Activated naive CD4-positive, alpha-beta T cell treated with anti-CD3 and anti-CD28 coated beads, Interleukin-2, amount 10 ng/mL, durations not matched to agents 7 days and 5 days (primary cell): ENCODE results near the gene SGCA.
A peak's percentile ranks its signal among the peaks of the same experiment; 100 is the strongest.

ENCODE experiments used
- CTCF ChIA-PET: fragments of 350-600 bp; sonication (Branson Sonifier 250); formaldehyde crosslinking; loops from one replicate; lab custom pipeline; 2021; ENCODE audit warnings: antibody characterized with exemption; lab: Charles Lee
- DNase-seq: peaks from one replicate; pipeline ENCODE4 v3.0.0-alpha.2; 2020
- H3K27ac Mint-ChIP-seq: one replicate; pipeline ENCODE4 v1.8.0; 2021; ENCODE audit warnings: mild to moderate bottlenecking, moderate library complexity, mixed read lengths
- H3K27me3 Mint-ChIP-seq: one replicate; pipeline ENCODE4 v1.8.0; 2021; ENCODE audit warnings: mild to moderate bottlenecking, mixed read lengths
- H3K36me3 Mint-ChIP-seq: one replicate; pipeline ENCODE4 v1.8.0; 2021; ENCODE audit warnings: mixed read lengths
- H3K4me1 Mint-ChIP-seq: one replicate; pipeline ENCODE4 v1.8.0; 2021; ENCODE audit warnings: mixed read lengths
- H3K4me3 Mint-ChIP-seq: one replicate; pipeline ENCODE4 v1.8.0; 2021; ENCODE audit warnings: mild to moderate bottlenecking, moderate library complexity, mixed read lengths
- H3K9me3 Mint-ChIP-seq: one replicate; pipeline ENCODE4 v1.8.0; 2021; ENCODE audit warnings: mixed read lengths

SGCA gene

DNA sequence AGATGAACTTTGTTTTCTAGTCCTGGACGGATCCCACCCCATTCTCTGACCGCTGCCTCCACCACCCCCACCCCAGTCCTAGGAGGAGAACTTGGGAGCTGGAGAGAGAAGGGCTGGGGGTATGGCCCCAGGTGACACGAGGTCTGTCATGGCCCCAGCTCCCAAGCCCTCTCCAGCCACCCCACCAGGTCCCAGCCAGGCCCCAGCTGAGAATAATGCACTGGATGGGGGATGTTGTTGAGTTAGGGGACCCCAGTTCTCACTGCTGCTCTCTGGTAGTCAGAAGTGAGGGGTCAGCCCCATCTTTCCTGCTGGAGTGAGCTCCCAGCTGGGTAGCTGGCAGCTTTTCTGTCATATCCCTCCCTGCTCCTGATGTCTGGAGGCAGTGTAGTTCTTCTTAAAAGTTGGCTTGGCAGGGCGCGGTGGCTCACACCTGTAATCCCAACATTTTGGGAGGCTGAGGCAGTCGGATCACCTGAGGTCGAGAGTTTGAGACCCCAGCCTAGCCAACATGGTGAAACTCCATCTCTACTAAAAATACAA is 40.2 kb downstream of the SGCA start:
- CTCF ChIA-PET, result interaction anchor here (0.7 to 7.2 kb wide), 6 partner anchors 12 to 112 kb away, joined by 3 to 217 read pairs (median 4); no protein-coding TSS in a partner anchor
- Mint-ChIP-seq H3K4me1 (peaks cover 6% of the 10 kb centered on the region), H3K4me3 (no peak overlapping the region), H3K27me3 (peaks cover 100% of the 10 kb centered on the region), H3K36me3 (no peaks in the 10 kb centered on the region), H3K9me3 (no peaks in the 10 kb centered on the region), H3K27ac (no peak overlapping the region)
- DNase-seq, result peak; percentile 19

GRCh38 chr17:50206604-50207293 is 40.9 kb downstream of the SGCA start:
- H3K36me3 Mint-ChIP-seq, result no peaks in the 10 kb centered on the region
- DNase-seq, result peak; percentile 34
- CTCF ChIA-PET, result interaction anchor here (0.7 to 7.2 kb wide), 6 partner anchors 10 to 87 kb away, joined by 3 to 217 read pairs (median 4); no protein-coding TSS in a partner anchor
- no peak overlapping the region for H3K4me3 Mint-ChIP-seq
- peaks cover 2% of the 10 kb centered on the region for H3K4me1 Mint-ChIP-seq
- no peaks in the 10 kb centered on the region for H3K9me3 Mint-ChIP-seq
- peaks cover 100% of the 10 kb centered on the region for H3K27me3 Mint-ChIP-seq
- no peak overlapping the region for H3K27ac Mint-ChIP-seq

DNA sequence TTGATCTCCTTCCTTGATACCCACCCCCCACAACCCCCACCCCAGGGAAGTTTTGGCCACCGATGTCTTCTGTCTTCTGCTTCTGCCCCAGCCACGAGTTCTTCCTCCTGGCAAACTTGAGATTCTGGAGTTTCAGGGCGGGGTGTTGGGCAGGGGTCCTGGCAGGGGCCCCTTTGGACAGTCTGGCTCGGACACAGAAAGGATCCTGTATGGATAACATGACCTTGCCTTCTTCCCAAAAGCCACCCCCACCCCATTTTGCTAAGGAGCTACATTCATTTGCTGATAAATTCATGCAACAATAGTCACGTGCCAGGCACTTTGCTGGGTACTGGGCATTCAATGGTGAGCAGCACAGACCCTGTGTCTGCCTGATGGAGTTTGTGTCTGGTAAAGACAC is 41.5 kb downstream of the SGCA start:
- CTCF ChIA-PET, result interaction anchor here (0.8 to 1.7 kb wide), 2 partner anchors 10 to 62 kb away, joined by 3 read pairs; no protein-coding TSS in a partner anchor
- no peak overlapping the region for H3K27ac Mint-ChIP-seq

GRCh38 chr17:50207792-50208567 is 42.2 kb downstream of the SGCA start:
- H3K27ac Mint-ChIP-seq, result no peak overlapping the region
- H3K4me3 Mint-ChIP-seq, result no peak overlapping the region

More for the DNA sequence above, 41.5 kb downstream of the SGCA start:
- peaks cover 2% of the 10 kb centered on the region for H3K4me1 Mint-ChIP-seq
- H3K27me3 Mint-ChIP-seq, result peaks cover 100% of the 10 kb centered on the region
- H3K9me3 Mint-ChIP-seq, result no peaks in the 10 kb centered on the region
- no peak for DNase-seq
- H3K36me3 Mint-ChIP-seq, result no peaks in the 10 kb centered on the region
- H3K4me3 Mint-ChIP-seq, result no peak overlapping the region

GRCh38 chr17:50208611-50209061 is 42.8 kb downstream of the SGCA start:
- Mint-ChIP-seq H3K36me3 (no peaks in the 10 kb centered on the region), H3K27me3 (peaks cover 97% of the 10 kb centered on the region), H3K9me3 (no peaks in the 10 kb centered on the region), H3K4me1 (peaks cover 13% of the 10 kb centered on the region), H3K4me3 (no peak overlapping the region), H3K27ac (no peak overlapping the region)
- no peak for DNase-seq
- CTCF ChIA-PET, result interaction anchor here (1.2 to 1.7 kb wide), 2 partner anchors 11 to 86 kb away, joined by 3 to 4 read pairs; no protein-coding TSS in a partner anchor

More at GRCh38 chr17:50207792-50208567, 42.2 kb downstream of the SGCA start:
- CTCF ChIA-PET, result interaction anchor here (0.8 to 1.7 kb wide), 2 partner anchors 11 to 62 kb away, joined by 3 read pairs; no protein-coding TSS in a partner anchor
- Mint-ChIP-seq H3K4me1 (peaks cover 9% of the 10 kb centered on the region), H3K36me3 (no peaks in the 10 kb centered on the region), H3K9me3 (no peaks in the 10 kb centered on the region), H3K27me3 (peaks cover 100% of the 10 kb centered on the region)
- no peak for DNase-seq

- H3K4me1 Mint-ChIP-seq, result peaks cover 13% of the 10 kb centered on the region
- peaks cover 94% of the 10 kb centered on the region for H3K27me3 Mint-ChIP-seq
- DNase-seq, result no peak
- no peaks in the 10 kb centered on the region for H3K36me3 Mint-ChIP-seq
- no peaks in the 10 kb centered on the region for H3K9me3 Mint-ChIP-seq
- H3K4me3 Mint-ChIP-seq, result no peak overlapping the region
- peak overlapping the region; percentile 8 for H3K27ac Mint-ChIP-seq
- CTCF ChIA-PET, result interaction anchor here (0.9 to 5.1 kb wide), 4 partner anchors 8 to 88 kb away, joined by 3 to 40 read pairs (median 4); partner anchors contain the start of gene COL1A1
These were observed 43.3 kb downstream of the SGCA start for GRCh38 chr17:50209133-50209471.

DNA sequence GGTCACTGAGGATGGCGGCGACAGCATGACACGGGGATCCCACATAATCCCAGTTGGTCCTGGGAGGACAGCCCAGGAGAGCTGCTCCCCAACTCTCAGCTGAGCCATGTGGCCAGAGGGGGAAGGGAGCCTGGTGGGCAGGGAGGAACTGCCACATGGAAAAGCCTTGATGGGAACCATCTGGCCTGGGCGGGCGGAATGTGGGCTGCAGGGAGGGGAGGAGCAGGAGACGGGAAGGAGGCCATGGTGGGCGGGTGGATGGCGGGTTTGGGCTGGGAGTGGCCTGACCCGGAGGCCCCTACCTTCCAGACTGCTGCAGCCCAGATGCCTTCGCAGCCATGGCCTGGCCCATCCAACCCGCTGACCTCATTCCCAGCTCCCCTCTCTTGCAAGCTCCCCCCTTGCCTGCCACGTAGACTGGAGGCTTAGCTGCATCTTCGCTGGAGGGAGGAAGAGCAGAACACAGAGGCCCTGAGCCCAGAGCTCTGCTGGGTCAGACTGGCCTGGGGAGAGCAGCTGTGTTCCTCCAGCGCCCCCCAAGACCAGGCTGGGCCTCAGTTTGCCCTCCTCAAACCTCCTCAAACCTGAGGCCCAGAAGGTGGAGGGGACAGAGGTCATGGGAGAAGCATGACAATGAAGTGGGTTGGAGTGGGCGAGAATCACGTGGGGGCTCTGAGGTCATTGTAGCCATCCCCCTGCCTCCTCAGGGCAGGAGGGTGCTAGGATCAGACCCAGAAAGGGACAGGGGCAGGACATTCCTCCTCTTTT is 43.9 kb downstream of the SGCA start:
- no peaks in the 10 kb centered on the region for H3K9me3 Mint-ChIP-seq
- H3K36me3 Mint-ChIP-seq, result no peaks in the 10 kb centered on the region
- H3K4me1 Mint-ChIP-seq, result peaks cover 13% of the 10 kb centered on the region
- H3K27me3 Mint-ChIP-seq, result peaks cover 94% of the 10 kb centered on the region
- peak overlapping the region; percentile 8 for H3K27ac Mint-ChIP-seq
- no peak for DNase-seq
- H3K4me3 Mint-ChIP-seq, result no peak overlapping the region
- CTCF ChIA-PET, result interaction anchor here (0.9 to 5.1 kb wide), 4 partner anchors 8 to 87 kb away, joined by 3 to 40 read pairs (median 4); partner anchors contain the start of gene COL1A1

GRCh38 chr17:50210240-50211225 is 44.7 kb downstream of the SGCA start:
- no peaks in the 10 kb centered on the region for H3K36me3 Mint-ChIP-seq
- peaks cover 94% of the 10 kb centered on the region for H3K27me3 Mint-ChIP-seq
- H3K4me3 Mint-ChIP-seq, result no peak overlapping the region
- no peak overlapping the region for H3K27ac Mint-ChIP-seq
- no peak for DNase-seq
- peaks cover 13% of the 10 kb centered on the region for H3K4me1 Mint-ChIP-seq
- H3K9me3 Mint-ChIP-seq, result no peaks in the 10 kb centered on the region
- CTCF ChIA-PET, result interaction anchor here (0.9 to 5.1 kb wide), 3 partner anchors 9 to 86 kb away, joined by 3 to 40 read pairs (median 4); partner anchors contain the start of gene COL1A1

DNA sequence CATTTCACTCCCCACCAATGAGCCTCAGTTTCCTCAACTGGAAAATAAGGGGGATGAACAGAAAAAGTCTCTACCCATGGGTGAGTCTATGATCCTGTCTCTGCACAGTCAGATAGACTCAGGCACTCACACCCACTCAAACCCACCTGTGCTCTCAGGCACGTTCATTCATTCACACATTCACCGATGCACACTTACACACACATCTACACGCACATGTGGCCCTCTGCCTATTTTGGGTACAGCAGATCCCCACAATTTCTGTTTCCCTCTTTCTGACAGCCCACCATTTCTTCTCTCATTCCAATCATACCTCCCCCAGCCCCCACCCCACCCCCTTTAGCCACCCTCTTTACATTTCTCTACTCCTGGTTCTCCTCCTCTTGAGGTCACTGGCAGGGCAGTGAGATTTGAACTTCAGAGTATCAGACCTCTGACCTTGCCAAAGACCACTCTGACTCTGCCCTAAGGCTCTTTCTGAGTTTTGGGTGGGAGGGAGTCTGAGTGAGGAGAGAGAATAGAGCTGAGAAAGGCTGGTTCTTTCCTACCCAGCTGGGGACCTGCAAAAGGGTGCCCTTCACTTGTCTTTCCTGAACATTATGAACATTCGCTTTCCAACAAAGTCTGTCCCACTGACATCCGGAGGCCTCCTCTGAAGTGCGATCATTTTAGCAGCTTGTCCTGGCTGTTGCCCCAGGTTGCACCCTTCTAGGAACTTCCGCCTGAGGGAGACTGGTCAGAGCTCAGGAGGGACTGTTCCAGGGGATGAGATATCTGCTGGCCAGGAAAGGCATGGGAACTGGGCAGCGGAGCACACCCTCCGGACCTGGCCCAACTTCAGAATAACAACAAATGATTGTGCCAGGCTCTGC is 45.7 kb downstream of the SGCA start:
- H3K9me3 Mint-ChIP-seq, result no peaks in the 10 kb centered on the region
- H3K4me3 Mint-ChIP-seq, result no peak overlapping the region
- CTCF ChIA-PET, result interaction anchor here (1.3 to 5.1 kb wide), 3 partner anchors 10 to 86 kb away, joined by 4 to 40 read pairs (median 11); partner anchors contain the start of gene COL1A1
- no peak for DNase-seq
- peaks cover 92% of the 10 kb centered on the region for H3K27me3 Mint-ChIP-seq
- peaks cover 13% of the 10 kb centered on the region for H3K4me1 Mint-ChIP-seq
- H3K27ac Mint-ChIP-seq, result no peak overlapping the region
- no peaks in the 10 kb centered on the region for H3K36me3 Mint-ChIP-seq

DNA sequence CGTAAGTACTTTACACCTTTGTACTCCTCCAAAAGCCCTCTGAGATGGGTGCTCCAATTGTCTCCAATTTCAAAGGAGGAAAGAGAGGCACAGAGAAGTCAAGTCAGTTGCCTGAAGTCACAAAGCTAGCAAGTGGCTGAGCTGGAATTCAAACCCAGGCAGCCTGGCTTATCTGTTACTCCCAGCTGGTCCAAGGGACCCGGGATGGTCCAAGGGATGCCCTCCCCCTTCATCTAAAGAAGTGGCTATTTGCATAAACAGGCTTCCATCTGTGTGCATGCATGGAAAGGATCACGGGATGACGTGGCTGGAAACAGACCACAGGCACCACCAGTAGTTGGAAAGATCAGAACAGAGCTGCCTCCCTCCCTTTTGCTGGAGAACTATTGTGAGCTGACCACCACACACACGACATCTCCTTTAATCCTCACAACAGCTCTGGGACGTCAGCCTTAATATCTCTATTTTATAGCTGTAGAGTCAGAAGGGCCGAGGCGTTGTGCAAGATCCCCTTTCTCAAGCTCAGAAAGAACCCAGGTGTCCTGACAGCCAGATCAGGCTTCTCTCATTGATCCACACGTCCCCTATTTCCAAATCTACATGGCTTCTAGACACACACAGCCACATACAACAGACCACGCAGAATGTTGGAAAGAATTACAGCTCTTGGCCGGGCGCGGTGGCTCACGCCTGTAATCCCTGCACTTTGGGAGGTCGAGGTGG is 46.5 kb downstream of the SGCA start:
- Mint-ChIP-seq H3K27me3 (peaks cover 90% of the 10 kb centered on the region), H3K27ac (no peak overlapping the region), H3K4me1 (peaks cover 11% of the 10 kb centered on the region), H3K9me3 (no peaks in the 10 kb centered on the region), H3K36me3 (no peaks in the 10 kb centered on the region), H3K4me3 (no peak overlapping the region)
- DNase-seq, result no peak
- CTCF ChIA-PET, result interaction anchor here (0.9 to 5.1 kb wide), 9 partner anchors 10 to 106 kb away, joined by 3 to 40 read pairs (median 5); partner anchors contain the start of gene COL1A1
